Cardiac muscle cell (in vitro differentiated cells and primary cell): ENCODE results near the gene FRY. TPM values are rescaled to one million over a fixed set of nuclear protein-coding genes. Genes with fewer than 3 reads are reported as not detected.
A peak's percentile ranks its signal among the peaks of the same experiment; 100 is the strongest.

Experiments used
- DNase-seq, 2 donors: peaks; one replicate each; pipeline versions ENCODE4 v3.0.0 to v3.0.0-alpha.2; 2010 to 2017; ENCODE audit warnings: low read depth in 1 of 2, low spot score in 1 of 2
- H3K27ac ChIP-seq: fragments of 200-600 bp; sonication (generic); 2 replicates; pipeline ENCODE4 v1.5.1; 2016
- H3K27me3 ChIP-seq: fragments of 200-600 bp; sonication (generic); 2 replicates; pipeline ENCODE4 v1.6.0; 2016; ENCODE audit warnings: control low read depth
- H3K36me3 ChIP-seq: fragments of 200-600 bp; sonication (generic); 2 replicates; pipeline ENCODE4 v1.5.1; 2016; ENCODE audit warnings: control low read depth
- H3K4me1 ChIP-seq: fragments of 200-600 bp; sonication (generic); 2 replicates; pipeline ENCODE4 v1.8.1; 2017; ENCODE audit warnings: low read depth, mild to moderate bottlenecking, mixed run types
- H3K4me3 ChIP-seq: fragments of 200-600 bp; sonication (generic); 2 replicates; pipeline ENCODE4 v1.5.1; 2016; ENCODE audit warnings: mild to moderate bottlenecking
- H3K9me3 ChIP-seq: fragments of 200-600 bp; sonication (generic); 2 replicates; pipeline ENCODE4 v1.5.1; 2017; ENCODE audit warnings: low read depth, mild to moderate bottlenecking, control low read depth
- CTCF ChIP-seq: IDR thresholded peaks from 2 replicates; pipeline ENCODE4 v1.5.1; 2012; ENCODE audit warnings: low read depth, mild to moderate bottlenecking, low read length
- polyA plus RNA-seq: library from polyadenylated mRNA; unstranded; fragments of >200 nt; fragmentation: Nextera tagmentation; extraction: Ambion mirVana; gene quantifications from 2 replicates; pipeline ENCODE4 v1.2.1, GENCODE V29; 2016
- total RNA-seq: library from RNA; depleted of rRNA; stranded (reverse); fragments of >200 nt; gene quantifications from 2 replicates; pipeline ENCODE4 v1.2.3, GENCODE V29; 2016

FRY gene
- total and polyA plus RNA-seq, 2 experiments from 2014 or later = 2.4 to 13.2 TPM

- Histone ChIP-seq H3K27me3 (no peaks in the 10 kb centered on the region), H3K4me1 (no peaks in the 10 kb centered on the region), H3K9me3 (no peaks in the 10 kb centered on the region), H3K36me3 (no peaks in the 10 kb centered on the region), H3K4me3 (no peak overlapping the region), H3K27ac (no peak overlapping the region)
- TF ChIP-seq CTCF = no peak
- peak in 1 of 2 donors; percentile 50 for DNase-seq
Measured at GRCh38 chr13:32323912-32324311, 292.3 kb downstream of the FRY start.

- DNase-seq = peak in 1 of 2 donors; percentile 86
Measured at GRCh38 chr13:32330441-32330840, 298.9 kb downstream of the FRY start.

GRCh38 chr13:32334671-32335070, 303.1 kb downstream of the FRY start:
- peak in 1 of 2 donors; percentile 21 for DNase-seq
- Histone ChIP-seq H3K27ac (no peak overlapping the region), H3K27me3 (no peaks in the 10 kb centered on the region), H3K4me1 (no peaks in the 10 kb centered on the region), H3K9me3 (no peaks in the 10 kb centered on the region), H3K36me3 (no peaks in the 10 kb centered on the region), H3K4me3 (no peak overlapping the region)
- TF ChIP-seq CTCF = no peak

More at GRCh38 chr13:32330441-32330840, 298.9 kb downstream of the FRY start:
- no peaks in the 10 kb centered on the region for H3K27me3 ChIP-seq
- H3K36me3 ChIP-seq = no peaks in the 10 kb centered on the region
- TF ChIP-seq CTCF = no peak
- no peak overlapping the region for H3K4me3 ChIP-seq
- H3K27ac ChIP-seq = no peak overlapping the region
- no peaks in the 10 kb centered on the region for H3K9me3 ChIP-seq
- H3K4me1 ChIP-seq = no peaks in the 10 kb centered on the region

GRCh38 chr13:32340914-32341313, 309.3 kb downstream of the FRY start:
- Histone ChIP-seq H3K27ac (no peak overlapping the region), H3K27me3 (no peaks in the 10 kb centered on the region), H3K9me3 (no peaks in the 10 kb centered on the region), H3K36me3 (no peaks in the 10 kb centered on the region), H3K4me1 (no peaks in the 10 kb centered on the region), H3K4me3 (no peak overlapping the region)
- TF ChIP-seq CTCF = no peak
- DNase-seq = no peak

- no peaks in the 10 kb centered on the region for H3K27me3 ChIP-seq
- H3K36me3 ChIP-seq = no peaks in the 10 kb centered on the region
- H3K4me1 ChIP-seq = no peaks in the 10 kb centered on the region
- TF ChIP-seq CTCF = no peak
- no peaks in the 10 kb centered on the region for H3K9me3 ChIP-seq
- H3K27ac ChIP-seq = no peak overlapping the region
- no peak overlapping the region for H3K4me3 ChIP-seq
- DNase-seq = no peak
Measured at GRCh38 chr13:32347651-32348050, 316.1 kb downstream of the FRY start.
